IMR-90 (cell line): ENCODE data around the gene KLF11.

Source experiments
- CTCF ChIP-seq: conservative IDR thresholded peaks from 2 replicates; pipeline ENCODE4 v1.5.1; 2012; ENCODE audit warnings: mild to moderate bottlenecking, low read depth, low read length, improper control_type of control experiment
- POLR2A ChIP-seq: IDR thresholded peaks from 2 replicates; pipeline ENCODE4 v1.6.1; 2012; ENCODE audit warnings: mild to moderate bottlenecking, low read depth, low read length
- SMC3 ChIP-seq: fragments of 150-350 bp; IDR thresholded peaks from 2 replicates; pipeline ENCODE4 v1.6.1; 2016; ENCODE audit warnings: low read depth, mild to moderate bottlenecking, antibody characterized with exemption, low read length, moderate library complexity
- USF2 ChIP-seq: fragments of 150-350 bp; IDR thresholded peaks from 2 replicates; pipeline ENCODE4 v1.6.1; 2017; ENCODE audit warnings: mild to moderate bottlenecking, antibody characterized with exemption, low read length, low read depth

- TF ChIP-seq CTCF = no peak
- no peak for TF ChIP-seq POLR2A
- no peak for TF ChIP-seq SMC3
- TF ChIP-seq USF2 = no peak
These were observed 35.2 kb upstream of the KLF11 start for GRCh38 chr2:10007921-10008808.
